Measurements from ENCODE around the gene POLG.

DNA sequence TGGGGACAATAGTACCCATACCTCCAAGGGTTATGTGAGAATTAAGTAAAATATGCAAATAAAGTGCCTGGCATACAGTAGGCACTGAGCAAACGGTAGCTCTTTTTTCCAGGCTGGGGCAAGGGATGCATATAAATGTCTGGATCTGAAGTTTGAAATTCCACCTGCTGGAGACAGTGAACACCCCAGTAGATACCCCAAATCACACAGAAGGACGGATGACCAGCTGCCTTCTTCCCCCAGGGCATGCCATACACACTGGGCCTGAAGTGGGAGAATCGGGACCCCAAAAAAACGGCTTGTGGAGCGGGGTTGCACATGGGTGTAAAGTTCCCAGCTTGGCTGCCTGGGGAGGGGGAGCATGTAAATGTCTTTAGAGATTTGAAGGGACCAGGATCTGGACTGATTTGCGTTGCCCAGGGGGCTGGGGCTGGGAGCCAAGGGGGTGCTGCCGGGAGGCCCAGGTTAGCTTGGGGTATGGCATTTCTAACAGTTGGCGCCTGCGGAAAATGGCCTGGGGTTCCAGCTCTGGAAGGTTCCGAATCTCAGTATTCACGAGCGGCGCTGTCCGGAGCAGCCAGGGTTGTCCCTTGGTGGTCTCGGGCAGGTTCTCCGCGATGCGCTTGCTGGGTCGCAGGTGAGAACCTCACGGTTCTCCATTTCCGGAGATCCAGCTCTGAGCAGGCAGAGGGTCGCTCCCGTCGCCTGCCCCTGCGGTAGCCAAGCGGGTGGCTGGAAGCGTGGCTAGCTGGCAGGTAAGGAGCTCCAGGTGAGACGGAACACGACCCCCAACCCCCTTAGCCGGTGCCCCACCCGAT lies 42.6 kb upstream of the POLG start:
- TF ChIP-seq RFX5 (IDR thresholded peaks at IDR 0.05; ENCODE audit: low read length) = no peak
- no peak for TF ChIP-seq POLR2AphosphoS5 (IDR thresholded peaks at IDR 0.05; ENCODE audit: low read depth, low read length)
- no peak for TF ChIP-seq EP300 (IDR thresholded peaks at IDR 0.05; ENCODE audit: borderline replicate concordance in 1 of 2, low read depth in 1 of 2, low read length in 1 of 2)
- no peak for TF ChIP-seq FOXM1 (IDR thresholded peaks at IDR 0.05; ENCODE audit: low read depth)
- TF ChIP-seq NFIC (IDR thresholded peaks at IDR 0.05; ENCODE audit: borderline replicate concordance) = no peak
- TF ChIP-seq, protein P1, sequence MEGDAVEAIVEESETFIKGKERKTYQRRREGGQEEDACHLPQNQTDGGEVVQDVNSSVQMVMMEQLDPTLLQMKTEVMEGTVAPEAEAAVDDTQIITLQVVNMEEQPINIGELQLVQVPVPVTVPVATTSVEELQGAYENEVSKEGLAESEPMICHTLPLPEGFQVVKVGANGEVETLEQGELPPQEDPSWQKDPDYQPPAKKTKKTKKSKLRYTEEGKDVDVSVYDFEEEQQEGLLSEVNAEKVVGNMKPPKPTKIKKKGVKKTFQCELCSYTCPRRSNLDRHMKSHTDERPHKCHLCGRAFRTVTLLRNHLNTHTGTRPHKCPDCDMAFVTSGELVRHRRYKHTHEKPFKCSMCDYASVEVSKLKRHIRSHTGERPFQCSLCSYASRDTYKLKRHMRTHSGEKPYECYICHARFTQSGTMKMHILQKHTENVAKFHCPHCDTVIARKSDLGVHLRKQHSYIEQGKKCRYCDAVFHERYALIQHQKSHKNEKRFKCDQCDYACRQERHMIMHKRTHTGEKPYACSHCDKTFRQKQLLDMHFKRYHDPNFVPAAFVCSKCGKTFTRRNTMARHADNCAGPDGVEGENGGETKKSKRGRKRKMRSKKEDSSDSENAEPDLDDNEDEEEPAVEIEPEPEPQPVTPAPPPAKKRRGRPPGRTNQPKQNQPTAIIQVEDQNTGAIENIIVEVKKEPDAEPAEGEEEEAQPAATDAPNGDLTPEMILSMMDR (IDR thresholded peaks at IDR 0.05) = no peak
- TF ChIP-seq, protein P2, sequence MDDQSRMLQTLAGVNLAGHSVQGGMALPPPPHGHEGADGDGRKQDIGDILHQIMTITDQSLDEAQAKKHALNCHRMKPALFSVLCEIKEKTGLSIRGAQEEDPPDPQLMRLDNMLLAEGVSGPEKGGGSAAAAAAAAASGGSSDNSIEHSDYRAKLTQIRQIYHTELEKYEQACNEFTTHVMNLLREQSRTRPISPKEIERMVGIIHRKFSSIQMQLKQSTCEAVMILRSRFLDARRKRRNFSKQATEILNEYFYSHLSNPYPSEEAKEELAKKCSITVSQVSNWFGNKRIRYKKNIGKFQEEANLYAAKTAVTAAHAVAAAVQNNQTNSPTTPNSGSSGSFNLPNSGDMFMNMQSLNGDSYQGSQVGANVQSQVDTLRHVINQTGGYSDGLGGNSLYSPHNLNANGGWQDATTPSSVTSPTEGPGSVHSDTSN (IDR thresholded peaks at IDR 0.05) = no peak
- TF ChIP-seq, protein P3, sequence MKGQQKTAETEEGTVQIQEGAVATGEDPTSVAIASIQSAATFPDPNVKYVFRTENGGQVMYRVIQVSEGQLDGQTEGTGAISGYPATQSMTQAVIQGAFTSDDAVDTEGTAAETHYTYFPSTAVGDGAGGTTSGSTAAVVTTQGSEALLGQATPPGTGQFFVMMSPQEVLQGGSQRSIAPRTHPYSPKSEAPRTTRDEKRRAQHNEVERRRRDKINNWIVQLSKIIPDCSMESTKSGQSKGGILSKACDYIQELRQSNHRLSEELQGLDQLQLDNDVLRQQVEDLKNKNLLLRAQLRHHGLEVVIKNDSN (IDR thresholded peaks at IDR 0.05; ENCODE audit: borderline replicate concordance, low read depth) = no peak
- no peak for TF ChIP-seq EZH2phosphoT487 (IDR thresholded peaks at IDR 0.05; ENCODE audit: borderline replicate concordance, low read depth)
- no peak for TF ChIP-seq SIN3A (IDR thresholded peaks at IDR 0.05; ENCODE audit: borderline replicate concordance, low read depth, low read length)
- TF ChIP-seq RAD21 (IDR thresholded peaks at IDR 0.05; ENCODE audit: low read length) = no peak
- TF ChIP-seq GABPA (IDR thresholded peaks at IDR 0.05; ENCODE audit: low read depth) = no peak

All from SK-N-SH (cell line).